GM10266 (cell line): Measurements from ENCODE around the gene SHC1.
A peak's percentile ranks its signal among the peaks of the same experiment; 100 is the strongest.

Source experiments
- DNase-seq: peaks from one replicate; pipeline ENCODE4 v3.0.0; 2012; ENCODE audit errors: extremely low spot score
- CTCF ChIP-seq: IDR thresholded peaks from 2 replicates; pipeline ENCODE4 v1.5.1; 2012; ENCODE audit warnings: mild to moderate bottlenecking, low read depth; ENCODE audit not compliant: control insufficient read depth, insufficient read depth; ENCODE audit errors: missing control alignments

The SHC1 gene

GRCh38 chr1:154970631-154971340 lies at the start of gene SHC1:
Gene SHC1 (minus strand): TSS chr1:154970747. CDS start chr1:154970526, 221 bp downstream.
- TF ChIP-seq CTCF = no peak
- DNase-seq = peak; percentile 80

GRCh38 chr1:155019377-155020245 lies 49.1 kb upstream of the SHC1 start:
- no peak for TF ChIP-seq CTCF
- DNase-seq = no peak

- no peak for DNase-seq
- no peak for TF ChIP-seq CTCF
Observed at GRCh38 chr1:155018617-155019348, 48.2 kb upstream of the SHC1 start.

GRCh38 chr1:155017946-155018316 lies 47.4 kb upstream of the SHC1 start:
- peak; percentile 61 for DNase-seq
- no peak for TF ChIP-seq CTCF

- TF ChIP-seq CTCF = peak; percentile 100
- peak; percentile 87 for DNase-seq
Observed at GRCh38 chr1:155017041-155017945, 46.7 kb upstream of the SHC1 start.

GRCh38 chr1:155016231-155016831 lies 45.8 kb upstream of the SHC1 start:
- DNase-seq = no peak
- no peak for TF ChIP-seq CTCF
